Measurements from ENCODE around the gene RFX4.

- TF ChIP-seq POLR2A (IDR thresholded peaks at IDR 0.05; ENCODE audit: low read length) (no peak), GATA1 (IDR thresholded peaks at IDR 0.05; ENCODE audit: low read depth, low read length) (no peak)
Measured at GRCh38 chr12:106582641-106583230, at the start of gene RFX4.

All from erythroblast (primary cell).